Measurements from ENCODE around the gene RUSC1.
A peak's percentile ranks its signal among the peaks of the same experiment; 100 is the strongest.
"Not testable (repeated sequence)": the region's sequence is repeated elsewhere in the genome, so short reads cannot be mapped to it uniquely, and the experiment has no call there.

Gene RUSC1

GRCh38 chr1:155323729-155324036, 3.0 kb downstream of the RUSC1 start:
- peak; percentile 85 for DNase-seq

GRCh38 chr1:155324037-155324716, 3.5 kb downstream of the RUSC1 start:
- DNase-seq = peak; percentile 88

- DNase-seq = peak; percentile 11
These were observed 4.3 kb downstream of the RUSC1 start for GRCh38 chr1:155324717-155325602.

GRCh38 chr1:155325603-155325893, 4.9 kb downstream of the RUSC1 start:
- no peak for DNase-seq

GRCh38 chr1:155326020-155326526, 5.4 kb downstream of the RUSC1 start:
- DNase-seq = no peak

- DNase-seq = no peak
These were observed 5.9 kb downstream of the RUSC1 start for GRCh38 chr1:155326631-155327037.

GRCh38 chr1:155327981-155328380, 7.3 kb downstream of the RUSC1 start:
- no peak for DNase-seq

- DNase-seq = not testable (repeated sequence)
These were observed 8.2 kb downstream of the RUSC1 start for GRCh38 chr1:155328856-155329255.

- no peak for DNase-seq
These were observed 9.4 kb downstream of the RUSC1 start for GRCh38 chr1:155329980-155330598.

GRCh38 chr1:155334962-155335361, 14.3 kb downstream of the RUSC1 start:
- DNase-seq = no peak

- DNase-seq = no peak
These were observed 18.9 kb downstream of the RUSC1 start for GRCh38 chr1:155339515-155340097.

GRCh38 chr1:155342842-155343241, 22.1 kb downstream of the RUSC1 start:
- no peak for DNase-seq

- DNase-seq = no peak
These were observed 31.9 kb downstream of the RUSC1 start for GRCh38 chr1:155352631-155353030.

- DNase-seq = no peak
These were observed 39.4 kb downstream of the RUSC1 start for GRCh38 chr1:155360051-155360450.

GRCh38 chr1:155379180-155379579, 58.5 kb downstream of the RUSC1 start:
- DNase-seq = no peak

- no peak for DNase-seq
These were observed 59.0 kb downstream of the RUSC1 start for GRCh38 chr1:155379631-155380090.

All from CD4-positive, alpha-beta T cell treated with Interleukin-6 for 4 hours (primary cell).